Motor neuron (in vitro differentiated cells): ENCODE measurements around the gene YES1. TPM values are rescaled to one million over a fixed set of nuclear protein-coding genes. Genes with fewer than 3 reads are reported as not detected.
"Not testable (repeated sequence)": the region's sequence is repeated elsewhere in the genome, so short reads cannot be mapped to it uniquely, and the experiment has no call there.

Experiments used
- ATAC-seq, 8 experiments: fragments of 200-7000 bp; cut with Tn5 transposase; replicated peaks in 6 of 8; 2 replicates each; pipeline ENCODE4 v1.8.0; 2021; ENCODE audit warnings: mild to moderate bottlenecking in 8 of 8, moderate library complexity in 8 of 8
- H3K27ac ChIP-seq, 2 donors: fragments of 250-450 bp; sonication (Bioruptor Pico); 2 replicates each; pipeline ENCODE4 v1.9.0; 2021; ENCODE audit warnings: antibody characterized with exemption in 2 of 2, mild to moderate bottlenecking in 2 of 2, moderate library complexity in 1 of 2
- H3K4me1 ChIP-seq, 2 donors: fragments of 250-450 bp; sonication (Bioruptor Pico); replicated peaks in 1 of 2; 2 replicates each; pipeline ENCODE4 v1.6.1; 2021; ENCODE audit warnings: antibody characterized with exemption in 2 of 2, mild to moderate bottlenecking in 2 of 2, moderate library complexity in 1 of 2
- H3K4me3 ChIP-seq, 5 donors: fragments of 250-450 bp; sonication (Bioruptor Pico); 2 replicates each; pipeline ENCODE4 v1.9.0; 2021; ENCODE audit warnings: antibody characterized with exemption in 5 of 5, mild to moderate bottlenecking in 5 of 5, moderate library complexity in 4 of 5
- WGBS, 10 experiments: fragments of 450-650 bp; shearing (Covaris generic); methylation state at CpG; one replicate each; pipeline ENCODE4 v1.0.0; 2022; 5-methylcytosine and 5-hydroxymethylcytosine counted together
- in situ Hi-C, 9 experiments: fragments of 400-800 bp; cut with MboI; loops; one replicate each; pipeline ENCODE4 v1.15.0; 2021; ENCODE audit warnings: low sequenced_read_pairs in 9 of 9, low pct_unique_long_range_greater_than_20kb in 2 of 9; ENCODE audit not compliant: unreplicated experiment in 9 of 9
- total RNA-seq, 8 experiments: library from RNA; unstranded; fragments of 300-600 nt; gene quantifications; 2 replicates each; pipeline versions ENCODE4 v1.2.3 to v1.2.4, GENCODE V29; 2022

YES1 gene
- total RNA-seq, 8 experiments from 2014 or later: 22.6 to 89.0 (median 33.9) TPM

GRCh38 chr18:683531-683930 is 128.5 kb downstream of the YES1 start:
- Histone ChIP-seq H3K4me3 (no peak overlapping the region), H3K27ac (no peak overlapping the region), H3K4me1 (no peaks in the 10 kb centered on the region)
- no peak for ATAC-seq
- WGBS, 10 experiments: 33 to 100% (median 87%) methylated on average over 1 to 2 of the region's 5 CpGs; no CpG with 5 or more reads in 6 of the 10 experiments
- in situ Hi-C loops: no loop called here

GRCh38 chr18:682833-683232 is 129.2 kb downstream of the YES1 start:
- Histone ChIP-seq H3K4me1 (no peaks in the 10 kb centered on the region), H3K27ac (no peak overlapping the region), H3K4me3 (no peak overlapping the region)
- in situ Hi-C loops: no loop called here
- ATAC-seq: no peak

GRCh38 chr18:682416-682815 is 129.6 kb downstream of the YES1 start:
- in situ Hi-C loops, ATAC-seq, H3K27ac ChIP-seq, H3K4me1 ChIP-seq, H3K4me3 ChIP-seq: not testable (repeated sequence)
- WGBS, 10 experiments: 50 to 100% (median 93%) methylated on average over 1 to 9 of the region's 9 CpGs; no CpG with 5 or more reads in 1 of the 10 experiments

GRCh38 chr18:681985-682384 is 130.1 kb downstream of the YES1 start:
- Histone ChIP-seq H3K27ac (no peak overlapping the region), H3K4me1 (no peaks in the 10 kb centered on the region), H3K4me3 (no peak overlapping the region)
- WGBS, 10 experiments: 80 to 100% (median 100%) methylated on average over 1 to 4 of the region's 5 CpGs; no CpG with 5 or more reads in 1 of the 10 experiments
- no peak for ATAC-seq
- in situ Hi-C loops: no loop called here

GRCh38 chr18:680392-680791 is 131.7 kb downstream of the YES1 start:
- in situ Hi-C loops: no loop called here
- H3K4me3 ChIP-seq: no peak overlapping the region
- ATAC-seq: no peak
- H3K27ac ChIP-seq: no peak overlapping the region
- no peaks in the 10 kb centered on the region for H3K4me1 ChIP-seq
- 88 to 100% (median 100%) methylated on average over 1 to 4 of the region's 4 CpGs; no CpG with 5 or more reads in 4 of the 10 experiments for WGBS, 10 experiments

GRCh38 chr18:679516-679915 is 132.5 kb downstream of the YES1 start:
- Histone ChIP-seq H3K4me1 (no peaks in the 10 kb centered on the region), H3K4me3 (no peak overlapping the region), H3K27ac (no peak overlapping the region)
- no peak for ATAC-seq
- in situ Hi-C loops: no loop called here
- 94 to 100% (median 100%) methylated on average over 2 to 4 of the region's 4 CpGs; no CpG with 5 or more reads in 6 of the 10 experiments for WGBS, 10 experiments

- no peak overlapping the region for H3K4me3 ChIP-seq
- no peak for ATAC-seq
- in situ Hi-C loops: no loop called here
Observed at GRCh38 chr18:678482-679182, 133.4 kb downstream of the YES1 start.

GRCh38 chr18:677951-678381 is 134.1 kb downstream of the YES1 start:
- no peak overlapping the region for H3K27ac ChIP-seq

More at GRCh38 chr18:678482-679182, 133.4 kb downstream of the YES1 start:
- Histone ChIP-seq H3K4me1 (no peaks in the 10 kb centered on the region), H3K27ac (no peak overlapping the region)
- 70 to 100% (median 92%) methylated on average over 1 to 11 of the region's 15 CpGs; no CpG with 5 or more reads in 4 of the 10 experiments for WGBS, 10 experiments

GRCh38 chr18:677145-677544 is 134.9 kb downstream of the YES1 start:
- Histone ChIP-seq H3K27ac (no peak overlapping the region), H3K4me3 (no peak overlapping the region), H3K4me1 (no peaks in the 10 kb centered on the region)
- ATAC-seq: no peak
- WGBS, 10 experiments: 50 to 97% (median 69%) methylated on average over 1 to 4 of the region's 4 CpGs; no CpG with 5 or more reads in 2 of the 10 experiments
- in situ Hi-C loops: no loop called here

More at GRCh38 chr18:677951-678381, 134.1 kb downstream of the YES1 start:
- peak in 5 of 8 experiments; percentile 80 to 91 (median 85) for ATAC-seq
- WGBS, 10 experiments: 47 to 97% (median 88%) methylated on average over 2 to 12 of the region's 14 CpGs
- in situ Hi-C loops: no loop called here
- Histone ChIP-seq H3K4me1 (no peaks in the 10 kb centered on the region), H3K4me3 (no peak overlapping the region)

- ATAC-seq: no peak
- 57 to 100% (median 100%) methylated on average over 1 to 3 of the region's 3 CpGs; no CpG with 5 or more reads in 1 of the 10 experiments for WGBS, 10 experiments
- Histone ChIP-seq H3K27ac (no peak overlapping the region), H3K4me1 (no peaks in the 10 kb centered on the region), H3K4me3 (no peak overlapping the region)
- in situ Hi-C loops: no loop called here
Observed at GRCh38 chr18:676736-677135, 135.3 kb downstream of the YES1 start.

- no peak overlapping the region for H3K4me3 ChIP-seq
- no peaks in the 10 kb centered on the region for H3K4me1 ChIP-seq
- 80 to 100% (median 95%) methylated on average over 1 to 4 of the region's 5 CpGs; no CpG with 5 or more reads in 3 of the 10 experiments for WGBS, 10 experiments
- in situ Hi-C loops: no loop called here
- ATAC-seq: no peak
- H3K27ac ChIP-seq: no peak overlapping the region
Observed at GRCh38 chr18:676069-676468, 136.0 kb downstream of the YES1 start.

- no peaks in the 10 kb centered on the region for H3K4me1 ChIP-seq
- H3K4me3 ChIP-seq: no peak overlapping the region
- WGBS, 10 experiments: 90 to 100% (median 100%) methylated on average over 1 to 5 of the region's 7 CpGs; no CpG with 5 or more reads in 1 of the 10 experiments
- no peak for ATAC-seq
- no peak overlapping the region for H3K27ac ChIP-seq
- in situ Hi-C loops: no loop called here
Observed at GRCh38 chr18:675307-675706, 136.7 kb downstream of the YES1 start.

- WGBS, 10 experiments: 27 to 100% (median 85%) methylated on average over 1 to 5 of the region's 5 CpGs
- Histone ChIP-seq H3K4me3 (no peak overlapping the region), H3K27ac (no peak overlapping the region), H3K4me1 (no peaks in the 10 kb centered on the region)
- in situ Hi-C loops: no loop called here
- ATAC-seq: no peak
Observed at GRCh38 chr18:673769-674168, 138.3 kb downstream of the YES1 start.

- ATAC-seq: no peak
- H3K4me3 ChIP-seq: no peak overlapping the region
- no peaks in the 10 kb centered on the region for H3K4me1 ChIP-seq
- no peak overlapping the region for H3K27ac ChIP-seq
- WGBS, 10 experiments: 60 to 100% (median 95%) methylated on average over 1 to 3 of the region's 3 CpGs; no CpG with 5 or more reads in 2 of the 10 experiments
- in situ Hi-C loops: no loop called here
Observed at GRCh38 chr18:673317-673716, 138.7 kb downstream of the YES1 start.
